OCI-LY7 (cell line): ENCODE results near the gene DNER.

ENCODE experiments used
- EZH2phosphoT487 ChIP-seq: fragments of 200-600 bp; sonication (generic); IDR thresholded peaks from 2 replicates; pipeline ENCODE4 v1.6.1; 2018; ENCODE audit warnings: low read depth, borderline replicate concordance, mild to moderate bottlenecking, mixed run types, antibody characterized with exemption, low read length, moderate library complexity, mixed read lengths
- TF ChIP-seq, protein P1 (sequence below): fragments of 200-600 bp; sonication (generic); conservative IDR thresholded peaks from 2 replicates; pipeline ENCODE4 v1.5.1; 2014; ENCODE audit warnings: mild to moderate bottlenecking, antibody characterized with exemption, low read length, moderate library complexity, mixed read lengths

DNA sequence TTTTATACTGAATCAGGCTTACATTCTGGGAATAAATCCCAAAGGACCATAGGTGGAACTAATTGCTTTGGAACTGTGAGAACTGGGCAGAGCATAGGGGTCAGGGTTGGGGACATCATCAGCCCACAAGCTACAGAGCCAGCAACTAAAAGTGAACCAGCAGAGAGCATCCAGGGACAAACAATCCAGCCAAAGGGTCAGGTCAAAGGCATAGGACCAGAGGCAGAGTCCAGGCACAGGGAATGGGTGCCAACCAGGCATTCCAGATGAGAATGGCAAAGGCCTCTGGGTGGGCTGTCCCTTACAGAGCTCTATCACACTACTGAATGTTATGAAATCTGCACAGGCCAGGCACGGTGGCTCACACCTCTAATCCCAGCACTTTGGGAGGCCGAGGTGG lies 12.3 kb upstream of the DNER start:
- TF ChIP-seq, protein P1, sequence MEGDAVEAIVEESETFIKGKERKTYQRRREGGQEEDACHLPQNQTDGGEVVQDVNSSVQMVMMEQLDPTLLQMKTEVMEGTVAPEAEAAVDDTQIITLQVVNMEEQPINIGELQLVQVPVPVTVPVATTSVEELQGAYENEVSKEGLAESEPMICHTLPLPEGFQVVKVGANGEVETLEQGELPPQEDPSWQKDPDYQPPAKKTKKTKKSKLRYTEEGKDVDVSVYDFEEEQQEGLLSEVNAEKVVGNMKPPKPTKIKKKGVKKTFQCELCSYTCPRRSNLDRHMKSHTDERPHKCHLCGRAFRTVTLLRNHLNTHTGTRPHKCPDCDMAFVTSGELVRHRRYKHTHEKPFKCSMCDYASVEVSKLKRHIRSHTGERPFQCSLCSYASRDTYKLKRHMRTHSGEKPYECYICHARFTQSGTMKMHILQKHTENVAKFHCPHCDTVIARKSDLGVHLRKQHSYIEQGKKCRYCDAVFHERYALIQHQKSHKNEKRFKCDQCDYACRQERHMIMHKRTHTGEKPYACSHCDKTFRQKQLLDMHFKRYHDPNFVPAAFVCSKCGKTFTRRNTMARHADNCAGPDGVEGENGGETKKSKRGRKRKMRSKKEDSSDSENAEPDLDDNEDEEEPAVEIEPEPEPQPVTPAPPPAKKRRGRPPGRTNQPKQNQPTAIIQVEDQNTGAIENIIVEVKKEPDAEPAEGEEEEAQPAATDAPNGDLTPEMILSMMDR = no peak
- no peak for TF ChIP-seq EZH2phosphoT487
